Stimulated activated CD4-positive, alpha-beta T cell treated with anti-CD3 and anti-CD28 coated beads, Interleukin-2, amount 100 ng/mL, for 4 hours (primary cell): ENCODE results near the gene RHBDF1.
"Not testable (repeated sequence)": the region's sequence is repeated elsewhere in the genome, so short reads cannot be mapped to it uniquely, and the experiment has no call there.

Experiments
- DNase-seq: peaks from one replicate; pipeline ENCODE4 v3.0.0-alpha.2; 2020; ENCODE audit warnings: low read depth

Gene RHBDF1

GRCh38 chr16:59440-60059, 12.9 kb downstream of the RHBDF1 start:
- DNase-seq = no peak

GRCh38 chr16:58491-59439, 13.7 kb downstream of the RHBDF1 start:
- no peak for DNase-seq

- DNase-seq = no peak
These were observed 14.7 kb downstream of the RHBDF1 start for GRCh38 chr16:57711-58110.

- DNase-seq = no peak
These were observed 16.1 kb downstream of the RHBDF1 start for GRCh38 chr16:56231-56927.

- no peak for DNase-seq
These were observed 16.8 kb downstream of the RHBDF1 start for GRCh38 chr16:55571-56136.

GRCh38 chr16:54237-54581, 18.2 kb downstream of the RHBDF1 start:
- DNase-seq = no peak

GRCh38 chr16:53346-54236, 18.8 kb downstream of the RHBDF1 start, which contains the start of the genes POLR3K and SNRNP25:
POLR3K (minus strand) TSS chr16:53608; CDS start chr16:53586, 22 bp downstream.
SNRNP25 (plus strand) TSS chr16:53828; CDS start chr16:54017, 189 bp downstream.
- peak; percentile 98 for DNase-seq

GRCh38 chr16:50769-51591, 21.5 kb downstream of the RHBDF1 start:
- no peak for DNase-seq

GRCh38 chr16:47234-47633, 25.2 kb downstream of the RHBDF1 start:
- no peak for DNase-seq

GRCh38 chr16:46510-46909, 25.9 kb downstream of the RHBDF1 start:
- DNase-seq = not testable (repeated sequence)

- no peak for DNase-seq
These were observed 27.0 kb downstream of the RHBDF1 start for GRCh38 chr16:45454-45853.

GRCh38 chr16:44655-45054, 27.8 kb downstream of the RHBDF1 start:
- no peak for DNase-seq

GRCh38 chr16:43294-43693, 29.1 kb downstream of the RHBDF1 start:
- DNase-seq = no peak

GRCh38 chr16:42691-43090, 29.7 kb downstream of the RHBDF1 start:
- DNase-seq = no peak

- no peak for DNase-seq
These were observed 30.4 kb downstream of the RHBDF1 start for GRCh38 chr16:42069-42457.

GRCh38 chr16:41439-42068, 30.9 kb downstream of the RHBDF1 start:
- DNase-seq = no peak

- DNase-seq = peak; percentile 13
These were observed 33.2 kb downstream of the RHBDF1 start for GRCh38 chr16:38941-39892.

GRCh38 chr16:38206-38605, 34.2 kb downstream of the RHBDF1 start:
- DNase-seq = not testable (repeated sequence)

- DNase-seq = no peak
These were observed 34.9 kb downstream of the RHBDF1 start for GRCh38 chr16:37511-37910.
